ENCODE data around the gene LZTS3.
A peak's percentile ranks its signal among the peaks of the same experiment; 100 is the strongest.

The LZTS3 gene

GRCh38 chr20:3209257-3209945, 36.1 kb upstream of the LZTS3 start, which contains the start of gene ITPA:
ITPA (plus strand) TSS chr20:3209498; CDS start chr20:3209552, 54 bp downstream.
- peak within 1 kb of the TSS; percentile 82 for H3K9ac ChIP-seq (ENCODE audit: low read depth, low read length)
- H3K9me3 ChIP-seq (ENCODE audit: insufficient read depth, low read length, severe bottlenecking): no peaks in the 10 kb centered on the region
- H3K4me2 ChIP-seq (ENCODE audit: insufficient read depth, low read length): peak within 1 kb of the TSS; percentile 85
- H4K20me1 ChIP-seq (ENCODE audit: insufficient read depth, low read length): peaks cover 5% of the 10 kb centered on the region; the same call in 1 of the 2 replicates
- H3K79me2 ChIP-seq (ENCODE audit: insufficient read depth, low read length): peaks cover 52% of the 10 kb centered on the region
- peaks cover 15% of the 10 kb centered on the region for H3K36me3 ChIP-seq (ENCODE audit: insufficient read depth, low read length)
- peak within 1 kb of the TSS; percentile 93 for H2AFZ ChIP-seq (ENCODE audit: low read depth, low read length)
- no peaks in the 10 kb centered on the region for H3K27me3 ChIP-seq (ENCODE audit: insufficient read depth, low read length, poor library complexity)
- H3K27ac ChIP-seq (ENCODE audit: low read length): peak within 1 kb of the TSS; percentile 89
- ATAC-seq (ENCODE audit: insufficient read depth, low read depth) (peak; percentile 71), DNase-seq (peak; percentile 78)
- peaks cover 39% of the 10 kb centered on the region for H3K4me1 ChIP-seq (ENCODE audit: insufficient read depth, low read length)
- H3K4me3 ChIP-seq (ENCODE audit: low read depth in 1 of 2, low read length in 2 of 2): peak within 1 kb of the TSS; percentile 75 to 77
- TF ChIP-seq, protein P1, sequence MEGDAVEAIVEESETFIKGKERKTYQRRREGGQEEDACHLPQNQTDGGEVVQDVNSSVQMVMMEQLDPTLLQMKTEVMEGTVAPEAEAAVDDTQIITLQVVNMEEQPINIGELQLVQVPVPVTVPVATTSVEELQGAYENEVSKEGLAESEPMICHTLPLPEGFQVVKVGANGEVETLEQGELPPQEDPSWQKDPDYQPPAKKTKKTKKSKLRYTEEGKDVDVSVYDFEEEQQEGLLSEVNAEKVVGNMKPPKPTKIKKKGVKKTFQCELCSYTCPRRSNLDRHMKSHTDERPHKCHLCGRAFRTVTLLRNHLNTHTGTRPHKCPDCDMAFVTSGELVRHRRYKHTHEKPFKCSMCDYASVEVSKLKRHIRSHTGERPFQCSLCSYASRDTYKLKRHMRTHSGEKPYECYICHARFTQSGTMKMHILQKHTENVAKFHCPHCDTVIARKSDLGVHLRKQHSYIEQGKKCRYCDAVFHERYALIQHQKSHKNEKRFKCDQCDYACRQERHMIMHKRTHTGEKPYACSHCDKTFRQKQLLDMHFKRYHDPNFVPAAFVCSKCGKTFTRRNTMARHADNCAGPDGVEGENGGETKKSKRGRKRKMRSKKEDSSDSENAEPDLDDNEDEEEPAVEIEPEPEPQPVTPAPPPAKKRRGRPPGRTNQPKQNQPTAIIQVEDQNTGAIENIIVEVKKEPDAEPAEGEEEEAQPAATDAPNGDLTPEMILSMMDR (IDR thresholded peaks at IDR 0.05; ENCODE audit: borderline replicate concordance, extremely low read depth, low read length, poor library complexity, severe bottlenecking): no peak
- TF ChIP-seq EZH2 (IDR thresholded peaks at IDR 0.05; ENCODE audit: borderline replicate concordance, low read depth, low read length, severe bottlenecking): no peak

DNA sequence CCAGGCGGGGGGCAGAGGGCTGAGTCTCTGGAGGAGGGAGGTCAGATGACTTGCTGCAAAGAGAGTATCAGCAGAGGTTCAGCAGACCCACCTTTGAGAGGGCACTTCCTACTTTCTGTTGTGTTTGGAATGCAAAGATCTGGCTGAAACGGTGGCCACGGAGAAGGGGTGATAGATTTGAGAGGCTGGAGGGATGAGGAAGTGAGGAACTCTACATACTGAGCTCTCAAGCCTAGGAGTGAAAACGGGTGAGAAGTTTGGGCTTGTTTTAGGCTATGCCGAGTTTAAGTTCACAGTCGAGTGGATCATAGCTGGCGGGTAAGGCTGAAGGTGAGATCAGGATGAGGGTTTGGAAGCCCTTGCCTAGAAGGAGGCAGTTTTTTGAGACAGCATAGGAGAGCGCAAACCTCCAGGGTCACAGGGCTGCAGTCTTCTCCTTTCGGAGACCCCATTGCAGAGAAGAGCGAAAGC, 35.5 kb upstream of the LZTS3 start:
- peak; percentile 18 for DNase-seq
- peak overlapping the region; percentile 93 for H2AFZ ChIP-seq (ENCODE audit: low read depth, low read length)

DNA sequence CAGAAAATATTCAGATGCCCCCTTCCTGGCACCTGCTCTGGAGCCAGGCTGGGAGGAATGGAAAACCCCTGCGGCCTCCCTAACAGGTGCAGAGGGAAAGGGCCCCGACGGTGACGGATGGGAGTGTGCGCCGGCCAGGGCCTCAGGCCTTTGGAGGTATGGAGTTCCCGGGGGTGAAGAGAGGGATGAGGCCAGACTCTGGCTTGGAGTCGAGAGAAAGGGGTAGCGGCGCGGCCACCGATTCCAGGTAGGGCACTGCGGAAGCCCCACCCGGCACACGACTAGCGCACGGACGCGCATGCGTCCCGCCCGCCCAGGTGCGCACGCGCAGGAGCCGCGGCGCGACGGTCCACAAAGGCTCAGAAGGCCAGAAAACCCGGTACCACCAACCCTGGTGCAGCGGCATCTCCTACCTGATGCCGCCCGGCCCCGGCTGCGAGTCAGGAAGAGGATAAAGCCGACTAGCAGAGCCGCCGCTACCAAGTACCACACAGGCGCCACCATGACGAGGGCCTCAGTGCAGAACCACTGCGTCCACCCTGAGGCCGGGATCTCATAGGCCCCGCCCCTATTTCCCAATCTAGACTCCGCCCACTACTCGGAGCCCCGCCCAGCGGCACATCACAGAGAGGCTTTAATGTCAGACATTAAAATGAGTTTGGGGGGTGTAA, 30.9 kb upstream of the LZTS3 start, which contains the start of gene DDRGK1:
DDRGK1 (minus strand) TSS at position 559 of the 671 bp plus-strand sequence; CDS start at position 504, 55 bp downstream.
- peak; percentile 92 for DNase-seq
- Histone ChIP-seq H3K4me1 (ENCODE audit: insufficient read depth, low read length) (peaks cover 38% of the 10 kb centered on the region), H3K4me3 (ENCODE audit: low read depth in 1 of 2, low read length in 2 of 2) (peak within 1 kb of the TSS; percentile 81), H3K9me3 (ENCODE audit: insufficient read depth, low read length, severe bottlenecking) (no peaks in the 10 kb centered on the region), H3K27me3 (ENCODE audit: insufficient read depth, low read length, poor library complexity) (no peaks in the 10 kb centered on the region), H4K20me1 (ENCODE audit: insufficient read depth, low read length) (0 out of 2 replicates have a peak, but pooled peaks cover 6% of the 10 kb centered on the region), H3K9ac (ENCODE audit: low read depth, low read length) (peak within 1 kb of the TSS; percentile 91), H3K27ac (ENCODE audit: low read length) (peak within 1 kb of the TSS; percentile 91), H3K4me2 (ENCODE audit: insufficient read depth, low read length) (peak within 1 kb of the TSS; percentile 98), H2AFZ (ENCODE audit: low read depth, low read length) (peak within 1 kb of the TSS; percentile 96), H3K36me3 (ENCODE audit: insufficient read depth, low read length) (peaks cover 35% of the 10 kb centered on the region), H3K79me2 (ENCODE audit: insufficient read depth, low read length) (peaks cover 38% of the 10 kb centered on the region)
- peak; percentile 82 for ATAC-seq (ENCODE audit: insufficient read depth, low read depth)
- no peak for TF ChIP-seq EZH2 (IDR thresholded peaks at IDR 0.05; ENCODE audit: borderline replicate concordance, low read depth, low read length, severe bottlenecking)
- TF ChIP-seq, protein P1 (IDR thresholded peaks at IDR 0.05; ENCODE audit: borderline replicate concordance, extremely low read depth, low read length, poor library complexity, severe bottlenecking): peak; percentile 5

More for the DNA sequence above, 35.5 kb upstream of the LZTS3 start:
- peak overlapping the region; percentile 75 to 77 for H3K4me3 ChIP-seq (ENCODE audit: low read depth in 1 of 2, low read length in 2 of 2)
- ATAC-seq (ENCODE audit: insufficient read depth, low read depth): peak; percentile 1; the same call in 2 of the 3 replicates
- no peak for TF ChIP-seq EZH2 (IDR thresholded peaks at IDR 0.05; ENCODE audit: borderline replicate concordance, low read depth, low read length, severe bottlenecking)
- H3K4me2 ChIP-seq (ENCODE audit: insufficient read depth, low read length): peak overlapping the region; percentile 85
- H3K79me2 ChIP-seq (ENCODE audit: insufficient read depth, low read length): peaks cover 57% of the 10 kb centered on the region
- peaks cover 5% of the 10 kb centered on the region; the same call in 1 of the 2 replicates for H4K20me1 ChIP-seq (ENCODE audit: insufficient read depth, low read length)
- H3K27ac ChIP-seq (ENCODE audit: low read length): peak overlapping the region; percentile 89
- H3K9me3 ChIP-seq (ENCODE audit: insufficient read depth, low read length, severe bottlenecking): no peaks in the 10 kb centered on the region
- peak overlapping the region; percentile 82 for H3K9ac ChIP-seq (ENCODE audit: low read depth, low read length)
- peaks cover 42% of the 10 kb centered on the region for H3K4me1 ChIP-seq (ENCODE audit: insufficient read depth, low read length)
- H3K36me3 ChIP-seq (ENCODE audit: insufficient read depth, low read length): peaks cover 14% of the 10 kb centered on the region
- no peaks in the 10 kb centered on the region for H3K27me3 ChIP-seq (ENCODE audit: insufficient read depth, low read length, poor library complexity)
